Measurements from ENCODE around the gene EIF4E1B. TPM values are rescaled to one million over a fixed set of nuclear protein-coding genes. Genes with fewer than 3 reads are reported as not detected.

The EIF4E1B gene
- total and polyA plus RNA-seq, 4 donors, result not detected

GRCh38 chr5:176695073-176695472, 64.6 kb downstream of the EIF4E1B start:
- TF ChIP-seq NR2F2 (IDR thresholded peaks at IDR 0.05), result no peak
- TF ChIP-seq MAX (IDR thresholded peaks at IDR 0.05), result no peak
- TF ChIP-seq SP1 (IDR thresholded peaks at IDR 0.05), result no peak
- TF ChIP-seq, protein P1, sequence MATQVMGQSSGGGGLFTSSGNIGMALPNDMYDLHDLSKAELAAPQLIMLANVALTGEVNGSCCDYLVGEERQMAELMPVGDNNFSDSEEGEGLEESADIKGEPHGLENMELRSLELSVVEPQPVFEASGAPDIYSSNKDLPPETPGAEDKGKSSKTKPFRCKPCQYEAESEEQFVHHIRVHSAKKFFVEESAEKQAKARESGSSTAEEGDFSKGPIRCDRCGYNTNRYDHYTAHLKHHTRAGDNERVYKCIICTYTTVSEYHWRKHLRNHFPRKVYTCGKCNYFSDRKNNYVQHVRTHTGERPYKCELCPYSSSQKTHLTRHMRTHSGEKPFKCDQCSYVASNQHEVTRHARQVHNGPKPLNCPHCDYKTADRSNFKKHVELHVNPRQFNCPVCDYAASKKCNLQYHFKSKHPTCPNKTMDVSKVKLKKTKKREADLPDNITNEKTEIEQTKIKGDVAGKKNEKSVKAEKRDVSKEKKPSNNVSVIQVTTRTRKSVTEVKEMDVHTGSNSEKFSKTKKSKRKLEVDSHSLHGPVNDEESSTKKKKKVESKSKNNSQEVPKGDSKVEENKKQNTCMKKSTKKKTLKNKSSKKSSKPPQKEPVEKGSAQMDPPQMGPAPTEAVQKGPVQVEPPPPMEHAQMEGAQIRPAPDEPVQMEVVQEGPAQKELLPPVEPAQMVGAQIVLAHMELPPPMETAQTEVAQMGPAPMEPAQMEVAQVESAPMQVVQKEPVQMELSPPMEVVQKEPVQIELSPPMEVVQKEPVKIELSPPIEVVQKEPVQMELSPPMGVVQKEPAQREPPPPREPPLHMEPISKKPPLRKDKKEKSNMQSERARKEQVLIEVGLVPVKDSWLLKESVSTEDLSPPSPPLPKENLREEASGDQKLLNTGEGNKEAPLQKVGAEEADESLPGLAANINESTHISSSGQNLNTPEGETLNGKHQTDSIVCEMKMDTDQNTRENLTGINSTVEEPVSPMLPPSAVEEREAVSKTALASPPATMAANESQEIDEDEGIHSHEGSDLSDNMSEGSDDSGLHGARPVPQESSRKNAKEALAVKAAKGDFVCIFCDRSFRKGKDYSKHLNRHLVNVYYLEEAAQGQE (IDR thresholded peaks at IDR 0.05), result no peak
- no peak for TF ChIP-seq EGR1 (IDR thresholded peaks at IDR 0.05; ENCODE audit: low read depth in 2 of 2)
- TF ChIP-seq GABPA (IDR thresholded peaks at IDR 0.05 in 1 of 2, conservative IDR thresholded peaks at IDR 0.05 in 1 of 2), result no peak
- no peak for TF ChIP-seq HNF4A (conservative IDR thresholded peaks at IDR 0.05)
- TF ChIP-seq FOXA2 (IDR thresholded peaks at IDR 0.05), result no peak
- 65% methylated on average over 8 of the region's 8 CpGs for WGBS

More at GRCh38 chr5:176695073-176695472, 64.6 kb downstream of the EIF4E1B start:
- H3K4me1 ChIP-seq (ENCODE audit: control insufficient read depth in 4 of 4, insufficient read depth in 4 of 4, low read length in 3 of 4), result no peaks in the 10 kb centered on the region
- H3K4me3 ChIP-seq (ENCODE audit: low read depth in 1 of 3, low read length in 3 of 3), result no peak overlapping the region
- peaks cover 0 to 8% (median under 1%) of the 10 kb centered on the region in 4 donors for H3K27me3 ChIP-seq (ENCODE audit: control insufficient read depth in 4 of 4, insufficient read depth in 4 of 4, low read length in 3 of 4)
- H3K27ac ChIP-seq (ENCODE audit: low read depth in 1 of 2, low read length in 2 of 2), result no peak overlapping the region
- H3K36me3 ChIP-seq (ENCODE audit: control insufficient read depth in 4 of 4, insufficient read depth in 3 of 4, low read depth in 1 of 4, low read length in 3 of 4), result no peaks in the 10 kb centered on the region
- peaks cover 0 to 2% (median 0%) of the 10 kb centered on the region in 4 donors for H3K9me3 ChIP-seq (ENCODE audit: control insufficient read depth in 4 of 4, low read length in 3 of 4)
- no peak overlapping the region for H3K9ac ChIP-seq (ENCODE audit: low read depth in 1 of 2, low read length in 2 of 2)
- DNase-seq (ENCODE audit: low spot score), result no peak

Small RNA genes within 50 kb of the gene (small RNA-seq; reads per million reads assigned to genes)
- gene MIR4281, result not detected

Other genes starting within 250 kb of the EIF4E1B start
- gene NOP16, start 242.1 kb upstream of the EIF4E1B start, total RNA-seq, result 10 to 100 TPM in 1 of 2 donors, 1 to 10 TPM in 1; 6.1 to 11.1 TPM
- gene NOP16, start 242.1 kb upstream of the EIF4E1B start, polyA plus RNA-seq, result 10 to 100 TPM; 23.3 to 41.2 TPM
- gene HIGD2A, start 241.9 kb upstream of the EIF4E1B start, total RNA-seq, result 10 to 100 TPM; 18.4 to 42.6 TPM
- 100 to 1,000 TPM in 1 of 2 donors, 10 to 100 TPM in 1; 93.0 to 127 TPM for gene HIGD2A, start 241.9 kb upstream of the EIF4E1B start, polyA plus RNA-seq
- gene CLTB, start 214.1 kb upstream of the EIF4E1B start, total RNA-seq, result 10 to 100 TPM; 14.2 to 30.9 TPM
- 10 to 100 TPM; 46.2 to 49.4 TPM for gene CLTB, start 214.1 kb upstream of the EIF4E1B start, polyA plus RNA-seq
- 10 to 100 TPM; 20.1 to 28.3 TPM for gene FAF2, start 182.3 kb upstream of the EIF4E1B start, total RNA-seq
- 10 to 100 TPM; 12.7 to 12.9 TPM for gene FAF2, start 182.3 kb upstream of the EIF4E1B start, polyA plus RNA-seq
- gene RNF44, start 93.3 kb upstream of the EIF4E1B start, total RNA-seq, result 1 to 10 TPM; 3.9 to 5.5 TPM
- gene RNF44, start 93.3 kb upstream of the EIF4E1B start, polyA plus RNA-seq, result 1 to 10 TPM; 3.2 to 6.4 TPM
- gene CDHR2, start 81.3 kb upstream of the EIF4E1B start, total RNA-seq, result 10 to 100 TPM; 11.4 to 21.8 TPM
- 10 to 100 TPM in 1 of 2 donors, 1 to 10 TPM in 1; 8.8 to 23.8 TPM for gene CDHR2, start 81.3 kb upstream of the EIF4E1B start, polyA plus RNA-seq
- under 1 TPM; 0.23 to 0.50 TPM for gene GPRIN1, start 20.5 kb upstream of the EIF4E1B start, total RNA-seq
- gene GPRIN1, start 20.5 kb upstream of the EIF4E1B start, polyA plus RNA-seq, result under 1 TPM in 1 of 2 donors, not detected in 1; 0.30 TPM
- gene SNCB, start 141 bp upstream of the EIF4E1B start, total RNA-seq, result not detected
- gene SNCB, start 141 bp upstream of the EIF4E1B start, polyA plus RNA-seq, result not detected
- gene TSPAN17, start 16.8 kb downstream of the EIF4E1B start, total RNA-seq, result 10 to 100 TPM; 15.9 to 43.4 TPM
- gene TSPAN17, start 16.8 kb downstream of the EIF4E1B start, polyA plus RNA-seq, result 10 to 100 TPM in 1 of 2 donors, 1 to 10 TPM in 1; 5.7 to 16.4 TPM
- under 1 TPM in 1 of 2 donors, not detected in 1; under 0.01 TPM for gene UNC5A, start 179.9 kb downstream of the EIF4E1B start, total RNA-seq
- gene UNC5A, start 179.9 kb downstream of the EIF4E1B start, polyA plus RNA-seq, result under 1 TPM; 0.03 to 0.07 TPM

All from liver (tissue), 10 donors.